ENCODE measurements around the gene GHDC. TPM values are rescaled to one million over a fixed set of nuclear protein-coding genes. Genes with fewer than 3 reads are reported as not detected.

The GHDC gene
- total and polyA plus RNA-seq, 2 experiments from 2014 or later = 11.1 to 25.0 TPM

GRCh38 chr17:42160531-42160910, 33.8 kb downstream of the GHDC start:
- 84 to 86% methylated on average over 7 of the region's 7 CpGs for WGBS, 2 experiments (ENCODE audit: low coverage in 1 of 2, low lambda C conversion rate in 2 of 2, missing lambda C conversion rate in 2 of 2)
- H3K27me3 ChIP-seq (replicated peaks; ENCODE audit: insufficient read depth) = no peaks in the 10 kb centered on the region
- H3K4me2 ChIP-seq (ENCODE audit: unreplicated experiment) = no peak overlapping the region
- no peaks in the 10 kb centered on the region for H3K79me2 ChIP-seq (ENCODE audit: insufficient read depth)
- no peak overlapping the region for H3K9ac ChIP-seq
- no peak overlapping the region for H2AFZ ChIP-seq
- no peak overlapping the region for H3K27ac ChIP-seq
- TF ChIP-seq EZH2 (IDR thresholded peaks at IDR 0.05; ENCODE audit: insufficient read depth, poor library complexity, severe bottlenecking) = no peak
- no peak for TF ChIP-seq EZH2phosphoT487 (IDR thresholded peaks at IDR 0.05; ENCODE audit: insufficient read depth, low read depth)
- no peaks in the 10 kb centered on the region for H3F3A ChIP-seq (ENCODE audit: insufficient read depth)
- H3K9me2 ChIP-seq (ENCODE audit: insufficient read depth) = no peaks in the 10 kb centered on the region
- H4K20me1 ChIP-seq (ENCODE audit: insufficient read depth) = no peaks in the 10 kb centered on the region
- no peak for DNase-seq
- no peaks in the 10 kb centered on the region for H3K36me3 ChIP-seq (ENCODE audit: low read depth)
- no peaks in the 10 kb centered on the region for H3K9me3 ChIP-seq (ENCODE audit: low read depth)
- H3K4me3 ChIP-seq = no peak overlapping the region
- H3K4me1 ChIP-seq (ENCODE audit: insufficient read depth) = no peaks in the 10 kb centered on the region
- in situ Hi-C loops (cut with MboI) = no loop called here

- Histone ChIP-seq H3K9me3 (ENCODE audit: low read depth) (no peaks in the 10 kb centered on the region), H3K9me2 (ENCODE audit: insufficient read depth) (no peaks in the 10 kb centered on the region), H4K20me1 (ENCODE audit: insufficient read depth) (no peaks in the 10 kb centered on the region), H3K4me1 (ENCODE audit: insufficient read depth) (no peaks in the 10 kb centered on the region), H3K27me3 (replicated peaks; ENCODE audit: insufficient read depth) (no peaks in the 10 kb centered on the region), H3F3A (ENCODE audit: insufficient read depth) (no peaks in the 10 kb centered on the region), H3K27ac (no peak overlapping the region), H3K36me3 (ENCODE audit: low read depth) (no peaks in the 10 kb centered on the region), H3K9ac (no peak overlapping the region), H3K4me3 (no peak overlapping the region), H3K4me2 (ENCODE audit: unreplicated experiment) (no peak overlapping the region), H2AFZ (no peak overlapping the region), H3K79me2 (ENCODE audit: insufficient read depth) (no peaks in the 10 kb centered on the region)
- no peak for DNase-seq
- TF ChIP-seq EZH2phosphoT487 (IDR thresholded peaks at IDR 0.05; ENCODE audit: insufficient read depth, low read depth) (no peak), EZH2 (IDR thresholded peaks at IDR 0.05; ENCODE audit: insufficient read depth, poor library complexity, severe bottlenecking) (no peak)
- WGBS, 2 experiments (ENCODE audit: low coverage in 1 of 2, low lambda C conversion rate in 2 of 2, missing lambda C conversion rate in 2 of 2) = 66 to 68% methylated on average over 13 to 14 of the region's 14 CpGs
- in situ Hi-C loops (cut with MboI) = no loop called here
These were observed 34.3 kb downstream of the GHDC start for GRCh38 chr17:42159796-42160530.

GRCh38 chr17:42155614-42156045, 38.7 kb downstream of the GHDC start:
- peak overlapping the region; percentile 70 for H3K4me2 ChIP-seq (ENCODE audit: unreplicated experiment)

GRCh38 chr17:42153919-42154742, 40.2 kb downstream of the GHDC start:
- Histone ChIP-seq H3K27me3 (replicated peaks; ENCODE audit: insufficient read depth) (no peaks in the 10 kb centered on the region), H3K79me2 (ENCODE audit: insufficient read depth) (peaks cover 57% of the 10 kb centered on the region), H2AFZ (peak overlapping the region; percentile 68), H3K4me3 (peak overlapping the region; percentile 92), H3K9me3 (ENCODE audit: low read depth) (no peaks in the 10 kb centered on the region), H3K9ac (peak overlapping the region; percentile 96), H3K9me2 (ENCODE audit: insufficient read depth) (no peaks in the 10 kb centered on the region), H3K4me2 (ENCODE audit: unreplicated experiment) (peak overlapping the region; percentile 89), H3K4me1 (ENCODE audit: insufficient read depth) (0 out of 2 replicates have a peak, but pooled peaks cover 11% of the 10 kb centered on the region), H3F3A (ENCODE audit: insufficient read depth) (no peaks in the 10 kb centered on the region), H3K27ac (peak overlapping the region; percentile 52), H4K20me1 (ENCODE audit: insufficient read depth) (0 out of 2 replicates have a peak, but pooled peaks cover under 1% of the 10 kb centered on the region), H3K36me3 (ENCODE audit: low read depth) (no peaks in the 10 kb centered on the region)
- TF ChIP-seq EZH2 (IDR thresholded peaks at IDR 0.05; ENCODE audit: insufficient read depth, poor library complexity, severe bottlenecking) (no peak), EZH2phosphoT487 (IDR thresholded peaks at IDR 0.05; ENCODE audit: insufficient read depth, low read depth) (no peak)
- WGBS, 2 experiments (ENCODE audit: low coverage in 1 of 2, low lambda C conversion rate in 2 of 2, missing lambda C conversion rate in 2 of 2) = 6 to 9% methylated on average over 15 of the region's 15 CpGs
- DNase-seq = peak; percentile 57
- in situ Hi-C loops (cut with MboI) = no loop called here

More at GRCh38 chr17:42155614-42156045, 38.7 kb downstream of the GHDC start:
- H4K20me1 ChIP-seq (ENCODE audit: insufficient read depth) = no peaks in the 10 kb centered on the region
- in situ Hi-C loops (cut with MboI) = no loop called here
- DNase-seq = peak; percentile 65
- H3K4me1 ChIP-seq (ENCODE audit: insufficient read depth) = 0 out of 2 replicates have a peak, but pooled peaks cover 11% of the 10 kb centered on the region
- no peak for TF ChIP-seq EZH2phosphoT487 (IDR thresholded peaks at IDR 0.05; ENCODE audit: insufficient read depth, low read depth)
- TF ChIP-seq EZH2 (IDR thresholded peaks at IDR 0.05; ENCODE audit: insufficient read depth, poor library complexity, severe bottlenecking) = no peak
- H3K36me3 ChIP-seq (ENCODE audit: low read depth) = no peaks in the 10 kb centered on the region
- H3K4me3 ChIP-seq = peak overlapping the region; percentile 78
- peaks cover 42% of the 10 kb centered on the region for H3K79me2 ChIP-seq (ENCODE audit: insufficient read depth)
- H3K27ac ChIP-seq = peak overlapping the region; percentile 41; the same call in 1 of the 2 replicates
- no peaks in the 10 kb centered on the region for H3K9me2 ChIP-seq (ENCODE audit: insufficient read depth)
- peak overlapping the region; percentile 94 for H2AFZ ChIP-seq
- WGBS, 2 experiments (ENCODE audit: low coverage in 1 of 2, low lambda C conversion rate in 2 of 2, missing lambda C conversion rate in 2 of 2) = 22 to 24% methylated on average over 17 of the region's 17 CpGs
- H3K9ac ChIP-seq = peak overlapping the region; percentile 83
- H3K27me3 ChIP-seq (replicated peaks; ENCODE audit: insufficient read depth) = no peaks in the 10 kb centered on the region
- no peaks in the 10 kb centered on the region for H3F3A ChIP-seq (ENCODE audit: insufficient read depth)
- no peaks in the 10 kb centered on the region for H3K9me3 ChIP-seq (ENCODE audit: low read depth)
